ENCODE results near the gene CD6.

Gene CD6

DNA sequence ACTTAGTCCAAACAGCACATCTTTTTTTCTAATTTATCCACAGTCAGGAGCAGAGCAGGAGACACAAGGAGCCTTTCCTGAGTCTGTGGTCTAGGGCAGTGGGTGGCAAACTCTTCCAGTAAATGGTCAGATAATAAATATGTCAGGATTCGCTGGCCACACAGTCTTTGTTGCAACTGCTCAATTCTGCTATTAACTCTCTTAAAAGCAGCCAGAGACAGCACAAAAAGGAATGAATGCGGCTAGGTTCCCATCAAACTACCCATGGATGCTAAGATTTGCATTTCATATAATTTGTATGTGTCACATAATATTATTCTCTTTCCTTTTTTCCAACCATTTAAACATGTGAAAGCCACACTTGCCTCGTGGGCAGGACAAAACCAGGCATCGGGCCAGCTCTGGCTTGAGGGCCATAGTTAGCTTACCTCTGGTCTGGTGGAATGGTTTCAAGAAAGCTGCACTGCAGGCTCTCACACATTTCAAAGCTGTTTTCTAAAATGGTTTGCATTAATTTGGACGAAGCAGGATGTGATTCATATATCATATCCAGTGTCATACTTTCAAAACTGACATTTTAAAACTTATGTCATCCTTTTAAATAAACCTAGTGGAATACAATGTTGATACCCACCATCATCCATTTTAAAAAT, 66.1 kb downstream of the CD6 start:
- no peak for DNase-seq (ENCODE audit: extremely low read depth, low read depth)

DNA sequence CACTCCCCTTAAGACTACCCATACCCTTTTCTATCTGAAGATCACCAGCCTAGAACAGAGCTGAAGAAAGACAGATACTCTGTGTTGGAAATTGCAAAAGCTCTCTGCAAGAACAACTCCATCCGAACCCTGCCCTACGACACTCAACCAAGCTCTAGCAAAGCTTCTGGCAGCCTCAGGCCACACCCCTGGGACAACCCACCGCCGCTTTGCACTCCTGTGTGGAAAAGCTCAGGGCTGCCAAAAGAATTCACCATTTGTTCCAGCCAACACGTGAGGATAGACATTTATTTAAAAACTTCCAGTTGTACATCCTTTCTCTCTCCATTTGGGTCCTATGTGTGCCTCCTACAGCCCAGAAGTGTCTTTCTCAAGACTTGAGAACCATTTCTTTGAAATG, 68.4 kb downstream of the CD6 start:
- DNase-seq (ENCODE audit: extremely low read depth, low read depth), result no peak
- TF ChIP-seq, protein P1, sequence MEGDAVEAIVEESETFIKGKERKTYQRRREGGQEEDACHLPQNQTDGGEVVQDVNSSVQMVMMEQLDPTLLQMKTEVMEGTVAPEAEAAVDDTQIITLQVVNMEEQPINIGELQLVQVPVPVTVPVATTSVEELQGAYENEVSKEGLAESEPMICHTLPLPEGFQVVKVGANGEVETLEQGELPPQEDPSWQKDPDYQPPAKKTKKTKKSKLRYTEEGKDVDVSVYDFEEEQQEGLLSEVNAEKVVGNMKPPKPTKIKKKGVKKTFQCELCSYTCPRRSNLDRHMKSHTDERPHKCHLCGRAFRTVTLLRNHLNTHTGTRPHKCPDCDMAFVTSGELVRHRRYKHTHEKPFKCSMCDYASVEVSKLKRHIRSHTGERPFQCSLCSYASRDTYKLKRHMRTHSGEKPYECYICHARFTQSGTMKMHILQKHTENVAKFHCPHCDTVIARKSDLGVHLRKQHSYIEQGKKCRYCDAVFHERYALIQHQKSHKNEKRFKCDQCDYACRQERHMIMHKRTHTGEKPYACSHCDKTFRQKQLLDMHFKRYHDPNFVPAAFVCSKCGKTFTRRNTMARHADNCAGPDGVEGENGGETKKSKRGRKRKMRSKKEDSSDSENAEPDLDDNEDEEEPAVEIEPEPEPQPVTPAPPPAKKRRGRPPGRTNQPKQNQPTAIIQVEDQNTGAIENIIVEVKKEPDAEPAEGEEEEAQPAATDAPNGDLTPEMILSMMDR (IDR thresholded peaks at IDR 0.05; ENCODE audit: low read depth, low read length, missing control alignments), result no peak

More for the DNA sequence above, 66.1 kb downstream of the CD6 start:
- no peak overlapping the region for H3K4me3 ChIP-seq (replicated peaks; ENCODE audit: low read depth, low read length)
- TF ChIP-seq, protein P1 (IDR thresholded peaks at IDR 0.05; ENCODE audit: low read depth, low read length, missing control alignments), result no peak

DNA sequence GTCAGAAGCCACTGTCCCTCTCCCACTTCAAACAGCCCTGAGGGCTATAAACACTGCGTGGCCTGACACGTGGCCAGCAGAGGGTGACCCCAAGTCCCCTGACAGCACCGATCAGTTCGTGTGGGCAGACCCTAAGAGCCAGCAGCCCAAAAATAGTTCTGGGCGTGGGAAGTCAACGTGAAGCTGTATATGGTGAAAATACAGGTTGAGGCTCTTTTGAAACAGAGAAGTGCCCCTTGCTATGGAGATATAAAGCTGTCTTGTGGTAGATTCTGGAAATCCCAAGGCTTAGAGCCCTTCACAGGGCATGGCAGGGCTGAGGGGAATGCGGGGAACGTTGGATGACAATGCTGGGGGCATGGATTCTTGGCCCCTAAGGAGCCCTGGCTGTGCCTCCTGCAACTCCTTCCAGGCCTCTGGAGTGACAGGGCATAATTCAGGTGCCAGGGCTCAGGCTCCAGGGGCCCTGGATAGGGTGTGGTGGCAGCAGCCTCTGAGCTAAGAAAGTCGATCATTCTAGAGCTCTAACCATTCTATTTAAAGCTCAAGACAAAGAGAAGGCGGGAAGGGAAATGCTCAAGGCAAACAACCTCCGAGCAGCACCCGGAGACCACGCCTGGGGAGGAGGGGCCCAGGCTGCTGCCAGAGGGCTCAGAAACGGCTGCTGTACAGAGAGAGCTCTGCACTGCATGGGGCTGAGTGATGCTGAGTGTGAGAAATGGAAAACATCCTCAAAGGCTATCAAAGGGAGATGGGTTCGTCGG, 70.5 kb downstream of the CD6 start:
- no peak for DNase-seq (ENCODE audit: extremely low read depth, low read depth)
- H3K4me3 ChIP-seq (replicated peaks; ENCODE audit: low read depth, low read length), result no peak overlapping the region
- TF ChIP-seq, protein P1 (IDR thresholded peaks at IDR 0.05; ENCODE audit: low read depth, low read length, missing control alignments), result no peak

More for the DNA sequence above, 68.4 kb downstream of the CD6 start:
- no peak overlapping the region for H3K4me3 ChIP-seq (replicated peaks; ENCODE audit: low read depth, low read length)

DNA sequence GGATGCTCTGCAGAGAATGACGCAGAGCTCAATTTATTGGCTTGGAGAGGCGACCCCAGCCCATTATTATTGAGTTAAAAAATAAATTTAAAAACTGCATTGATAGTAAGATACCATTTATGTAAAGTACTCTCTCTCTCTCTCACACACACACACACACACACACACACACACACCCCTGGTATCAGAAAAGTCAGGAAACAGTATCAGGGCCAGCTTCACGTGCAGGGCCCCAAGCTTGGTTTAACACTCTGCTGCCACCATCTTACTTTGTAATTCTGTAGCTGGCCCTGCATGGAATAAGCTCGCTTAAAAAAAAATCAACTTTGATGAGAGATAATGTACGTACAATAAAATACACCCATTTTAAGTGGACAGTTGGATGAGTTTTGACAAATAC, 71.1 kb downstream of the CD6 start:
- DNase-seq (ENCODE audit: extremely low read depth, low read depth), result no peak
- TF ChIP-seq, protein P1 (IDR thresholded peaks at IDR 0.05; ENCODE audit: low read depth, low read length, missing control alignments), result no peak
- H3K4me3 ChIP-seq (replicated peaks; ENCODE audit: low read depth, low read length), result no peak overlapping the region

DNA sequence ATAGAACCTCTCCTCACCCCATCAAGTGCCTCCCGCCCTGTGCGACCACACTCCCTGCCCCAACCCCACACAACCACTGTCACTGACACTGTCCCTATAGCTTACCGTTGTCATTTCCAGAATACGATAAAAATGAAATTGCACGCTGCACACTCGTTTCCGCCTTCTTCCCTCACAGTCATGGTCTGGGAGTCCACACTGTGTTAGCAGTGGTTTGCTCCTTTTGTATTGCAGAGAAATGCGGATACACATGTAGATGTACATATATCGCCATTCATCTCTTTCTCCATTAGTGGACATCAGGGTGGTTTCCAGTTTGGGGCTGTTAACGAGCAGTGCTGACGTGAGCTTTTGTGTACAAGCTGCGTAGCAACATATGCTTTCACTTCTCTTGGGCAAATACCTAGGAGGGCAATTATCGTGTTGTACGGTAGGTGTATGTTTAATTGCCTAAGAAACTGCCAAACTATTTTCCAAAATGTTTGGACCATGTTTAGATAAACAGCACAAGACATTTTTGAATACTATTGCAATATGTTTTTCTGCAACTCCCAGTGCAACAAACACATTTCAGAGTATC, 71.6 kb downstream of the CD6 start:
- DNase-seq (ENCODE audit: extremely low read depth, low read depth), result no peak
- TF ChIP-seq, protein P1 (IDR thresholded peaks at IDR 0.05; ENCODE audit: low read depth, low read length, missing control alignments), result no peak
- H3K4me3 ChIP-seq (replicated peaks; ENCODE audit: low read depth, low read length), result no peak overlapping the region

DNA sequence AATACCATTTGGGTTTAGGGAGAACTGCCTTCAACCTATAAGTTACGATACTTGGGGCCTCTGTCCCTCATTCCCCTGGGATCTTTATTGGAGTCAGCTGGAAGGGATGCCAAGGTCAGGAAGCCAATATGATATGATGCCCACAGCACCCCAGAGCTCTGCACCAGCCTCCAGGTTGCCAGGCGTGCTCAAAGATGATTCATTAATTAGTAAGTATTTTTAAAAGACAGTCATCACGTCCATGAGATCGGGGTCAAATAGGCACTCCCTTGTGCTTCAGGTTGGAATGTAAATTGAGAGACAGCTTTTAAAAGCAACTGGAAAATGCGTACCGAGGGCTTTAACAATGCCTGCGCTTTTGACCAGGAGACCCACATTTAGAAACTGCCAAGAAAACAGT, 73.8 kb downstream of the CD6 start:
- TF ChIP-seq, protein P1 (IDR thresholded peaks at IDR 0.05; ENCODE audit: low read depth, low read length, missing control alignments), result no peak
- H3K4me3 ChIP-seq (replicated peaks; ENCODE audit: low read depth, low read length), result no peak overlapping the region
- DNase-seq (ENCODE audit: extremely low read depth, low read depth), result no peak
